GM19328 (cell line): ENCODE results near the gene KLHL22.
"Not testable (repeated sequence)": the region's sequence is repeated elsewhere in the genome, so short reads cannot be mapped to it uniquely, and the experiment has no call there.

Source experiments
- ATAC-seq: cut with Tn5 transposase; IDR thresholded peaks from one replicate; pipeline ENCODE4 v1.9.1; 2021; ENCODE audit warnings: mild to moderate bottlenecking, moderate library complexity; ENCODE audit not compliant: unreplicated experiment

Gene KLHL22

DNA sequence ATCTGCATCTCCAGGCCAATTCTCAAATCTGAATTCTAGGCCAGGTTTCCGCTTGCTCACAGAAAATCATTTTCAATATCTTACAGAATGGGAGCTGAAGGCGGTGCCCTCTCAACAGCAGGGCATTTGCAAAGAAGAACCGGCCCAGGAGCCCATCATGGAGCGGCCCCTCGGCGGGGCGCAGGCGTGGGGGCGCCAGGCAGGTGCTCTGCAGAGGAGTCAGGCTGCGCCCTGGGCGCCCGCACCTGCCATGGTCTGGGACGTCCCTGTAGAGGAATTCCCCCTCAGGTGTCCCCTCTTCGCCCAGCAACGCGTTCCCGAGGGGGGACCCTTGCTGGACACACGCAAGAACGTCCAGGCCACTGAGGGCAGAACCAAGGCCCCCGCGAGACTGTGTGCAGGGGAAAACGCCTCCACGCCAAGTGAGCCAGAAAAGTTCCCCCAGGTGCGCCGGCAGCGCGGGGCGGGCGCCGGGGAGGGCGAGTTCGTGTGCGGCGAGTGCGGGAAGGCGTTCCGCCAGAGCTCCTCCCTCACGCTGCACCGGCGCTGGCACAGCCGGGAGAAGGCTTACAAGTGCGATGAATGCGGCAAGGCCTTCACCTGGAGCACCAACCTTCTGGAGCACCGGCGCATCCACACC, 90.2 kb downstream of the KLHL22 start:
- no peak for ATAC-seq

DNA sequence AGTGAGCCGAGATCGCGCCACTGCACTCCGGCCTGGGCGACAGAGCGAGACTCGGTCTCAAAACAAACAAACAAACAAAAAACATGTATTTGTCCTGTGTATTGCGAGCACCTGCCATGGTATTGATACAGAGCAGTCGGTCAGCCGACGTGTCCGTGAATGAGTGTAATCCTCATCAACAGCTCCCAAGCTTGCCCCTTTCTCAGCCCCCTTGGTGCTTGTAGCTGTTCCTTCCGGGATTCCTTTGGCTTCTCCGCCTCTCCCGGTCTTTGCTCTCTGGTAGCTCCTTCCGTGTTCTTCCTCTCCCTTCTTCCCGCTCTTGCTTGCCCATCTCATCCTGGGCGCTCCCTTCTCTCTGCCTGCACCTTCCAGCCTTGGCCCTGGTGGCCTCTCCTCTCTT, 90.7 kb downstream of the KLHL22 start:
- ATAC-seq: no peak

DNA sequence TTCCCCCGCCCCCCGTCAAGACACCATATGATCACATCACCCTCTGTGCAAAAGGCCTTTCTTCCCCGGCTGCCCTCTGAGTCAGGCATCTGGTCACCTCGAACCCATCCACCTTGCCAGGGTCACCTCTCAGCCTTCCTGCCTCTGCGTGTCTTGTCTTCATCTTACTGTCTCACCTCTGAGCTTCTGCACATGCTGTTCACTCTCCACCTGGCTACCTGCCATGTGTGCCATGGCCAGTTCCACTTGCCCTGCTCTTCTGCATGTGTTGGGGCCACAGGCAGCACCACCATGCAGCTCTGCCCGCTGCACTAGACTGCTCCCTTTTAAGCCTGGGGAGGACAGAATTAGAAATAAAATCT, 91.8 kb downstream of the KLHL22 start:
- no peak for ATAC-seq

DNA sequence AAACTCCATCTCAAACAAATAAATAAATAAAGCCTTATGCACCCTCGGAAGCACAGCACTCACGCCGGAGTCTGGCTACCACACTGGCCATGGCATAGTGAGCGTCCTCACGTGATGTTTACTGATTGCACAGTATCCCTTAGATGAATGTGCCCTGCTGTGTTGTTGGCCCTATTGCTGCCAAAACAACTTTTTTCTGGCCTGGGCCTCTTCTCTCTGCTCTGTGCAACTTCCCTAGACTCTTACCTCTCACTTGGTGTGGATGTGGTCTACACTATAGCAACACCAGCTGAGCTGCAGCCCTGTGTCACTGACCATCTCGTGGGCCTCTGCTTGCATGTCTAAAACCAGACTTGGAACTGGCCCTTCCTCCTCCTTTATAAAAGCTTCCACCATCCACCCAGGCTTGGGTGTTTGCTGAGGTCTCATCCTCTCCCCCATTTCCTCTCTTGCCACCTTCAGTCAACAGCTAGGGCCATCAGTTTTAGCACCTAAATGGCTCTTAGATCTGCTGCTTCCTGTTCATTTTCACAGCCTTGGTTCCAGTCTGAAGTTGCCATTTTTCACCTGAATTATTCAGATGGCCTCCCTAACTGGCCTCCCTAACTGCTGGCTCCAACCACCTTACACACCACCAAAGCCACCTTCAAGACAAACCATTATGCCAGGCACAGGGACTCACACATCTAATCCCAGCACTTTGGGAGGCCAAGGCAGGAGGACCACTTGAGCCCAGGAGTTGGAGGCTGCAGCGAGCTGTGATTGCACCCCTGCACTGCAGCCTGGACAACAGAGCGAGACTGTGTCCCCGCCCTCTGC, 92.4 kb downstream of the KLHL22 start:
- ATAC-seq: no peak

DNA sequence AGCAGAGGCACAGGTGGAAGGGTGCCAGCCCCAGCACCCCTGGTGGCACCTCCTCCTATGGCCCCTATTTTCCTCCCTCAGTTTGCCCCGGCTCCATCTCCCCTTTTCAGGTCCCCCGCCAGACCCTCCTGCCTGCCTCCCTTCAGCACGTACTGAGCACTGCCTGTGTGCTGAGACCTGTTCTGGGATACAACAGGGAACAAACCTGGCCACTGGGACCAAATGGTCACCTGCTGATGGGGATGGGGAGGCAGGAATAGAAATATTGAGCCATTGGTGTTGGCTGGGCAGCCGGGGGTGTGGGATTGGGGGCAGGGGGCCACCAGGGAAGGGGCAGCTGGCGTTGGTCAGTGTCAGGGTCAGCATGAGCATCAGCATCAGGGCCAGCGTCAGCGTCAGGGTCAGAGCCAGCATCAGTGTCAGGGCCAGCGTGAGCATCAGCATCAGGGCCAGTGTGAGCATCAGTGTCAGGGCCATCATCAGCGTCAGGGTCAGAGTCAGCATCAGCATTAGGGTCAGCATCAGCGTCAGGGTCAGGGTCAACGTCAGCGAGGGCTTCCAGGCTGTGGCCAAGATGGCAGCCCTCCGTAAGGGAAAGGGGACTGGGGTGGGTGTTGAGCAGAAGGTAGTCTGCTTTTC, 94.1 kb downstream of the KLHL22 start:
- ATAC-seq: no peak

DNA sequence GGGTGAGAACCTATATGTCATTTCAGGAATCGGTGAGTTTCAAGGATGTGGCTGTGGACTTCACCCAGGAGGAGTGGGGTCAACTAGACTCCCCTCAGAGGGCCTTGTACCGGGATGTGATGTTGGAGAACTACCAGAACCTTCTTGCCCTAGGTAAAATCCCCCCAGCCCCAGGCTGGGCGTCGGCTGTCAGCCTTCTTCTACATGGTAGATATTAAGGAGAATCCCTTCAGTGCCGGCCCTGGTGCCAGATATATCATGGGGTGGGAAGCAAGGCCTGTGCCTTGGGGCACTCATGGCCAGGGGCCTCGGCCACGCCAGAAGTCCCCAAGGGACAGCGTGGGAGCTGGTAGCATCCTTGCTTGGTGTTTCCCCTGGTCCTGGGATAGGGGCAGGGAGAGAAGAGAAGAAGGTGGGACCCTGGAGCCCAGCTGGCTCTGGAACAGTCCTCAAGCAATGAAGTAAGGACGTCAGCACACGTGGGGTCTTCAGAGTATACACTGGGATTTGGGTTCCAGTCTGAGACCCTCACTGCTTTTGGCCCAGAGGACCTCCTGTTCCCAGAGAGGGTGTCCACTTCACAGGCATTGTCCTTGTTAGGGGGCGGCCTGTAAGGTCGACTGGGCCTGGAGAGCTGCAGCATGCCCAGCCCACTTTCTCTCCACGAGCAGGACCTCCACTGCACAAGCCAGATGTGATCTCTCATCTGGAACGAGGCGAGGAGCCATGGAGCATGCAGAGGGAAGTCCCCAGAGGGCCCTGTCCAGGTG, 94.8 kb downstream of the KLHL22 start:
- ATAC-seq: no peak

DNA sequence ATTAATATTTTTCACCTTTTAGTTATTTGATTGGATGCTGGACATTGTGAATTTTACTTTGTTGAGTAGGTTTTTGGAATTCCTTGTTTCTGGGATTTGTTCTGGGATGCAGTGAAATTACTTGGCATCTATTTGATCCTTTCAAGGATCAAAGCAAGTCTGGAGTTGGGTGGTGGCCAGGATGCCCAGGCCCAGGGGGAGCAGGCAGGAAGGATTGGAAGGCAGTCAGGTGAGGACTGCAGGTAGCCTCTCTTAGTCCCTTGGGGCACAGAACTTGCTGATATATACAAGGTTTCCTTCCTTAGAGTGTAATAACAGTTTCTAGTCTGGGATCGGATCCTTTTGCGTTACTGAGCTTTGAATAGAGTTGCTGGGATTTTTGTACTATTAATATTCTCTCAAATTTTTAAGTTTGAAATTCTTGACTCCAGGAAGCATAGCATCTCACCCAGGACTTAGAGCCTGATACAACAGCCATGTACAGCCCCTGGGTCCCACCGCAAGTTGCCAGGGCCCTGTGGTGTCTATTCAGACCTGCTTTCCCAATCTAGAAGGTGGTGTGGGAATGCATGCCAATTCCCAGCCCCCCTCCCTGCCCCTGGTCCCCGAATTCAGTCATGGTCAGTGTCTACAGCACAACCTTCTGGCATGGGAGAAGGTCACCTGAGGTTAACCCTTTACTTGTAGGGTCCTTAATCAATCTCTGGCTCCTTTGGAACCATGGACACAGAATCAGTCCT, 95.6 kb downstream of the KLHL22 start:
- ATAC-seq: no peak

DNA sequence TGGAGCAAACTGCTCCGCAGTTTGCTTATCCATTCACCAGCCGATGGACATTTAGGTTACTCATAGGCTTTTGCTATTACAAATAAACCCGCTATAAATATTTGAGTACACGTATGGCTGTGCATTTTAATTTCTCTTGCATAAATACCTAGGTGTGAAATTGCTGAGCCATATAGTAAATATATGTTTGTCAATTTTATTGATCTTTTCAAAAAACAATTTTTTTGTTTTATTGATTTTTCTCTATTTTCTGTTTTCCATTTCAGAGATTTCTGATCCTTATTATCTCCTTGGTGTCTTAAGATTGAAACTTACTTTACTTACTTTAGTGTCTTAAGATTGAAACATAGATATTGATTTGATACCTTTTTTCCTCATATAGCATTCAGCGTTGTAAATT, 97.2 kb downstream of the KLHL22 start:
- ATAC-seq: no peak

DNA sequence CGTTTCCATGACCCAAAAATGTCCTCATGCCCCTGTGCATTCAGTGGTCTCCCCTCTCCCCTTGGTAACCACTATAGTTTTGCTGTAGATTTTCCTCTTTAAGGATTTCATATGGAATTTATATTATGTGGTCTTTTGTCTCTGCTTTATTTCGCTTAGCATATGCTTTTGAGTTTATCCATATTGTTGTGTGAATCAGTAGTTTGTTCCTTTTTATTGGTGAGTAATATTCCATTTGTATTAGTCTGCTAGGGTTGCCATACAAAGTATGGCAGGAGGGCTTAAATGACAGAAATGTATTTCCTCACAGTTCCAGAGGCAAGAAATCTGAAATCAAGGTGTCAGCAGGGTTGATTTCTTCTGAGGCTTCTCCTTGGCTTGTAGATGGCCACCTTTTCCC, 98.1 kb downstream of the KLHL22 start:
- no peak for ATAC-seq

DNA sequence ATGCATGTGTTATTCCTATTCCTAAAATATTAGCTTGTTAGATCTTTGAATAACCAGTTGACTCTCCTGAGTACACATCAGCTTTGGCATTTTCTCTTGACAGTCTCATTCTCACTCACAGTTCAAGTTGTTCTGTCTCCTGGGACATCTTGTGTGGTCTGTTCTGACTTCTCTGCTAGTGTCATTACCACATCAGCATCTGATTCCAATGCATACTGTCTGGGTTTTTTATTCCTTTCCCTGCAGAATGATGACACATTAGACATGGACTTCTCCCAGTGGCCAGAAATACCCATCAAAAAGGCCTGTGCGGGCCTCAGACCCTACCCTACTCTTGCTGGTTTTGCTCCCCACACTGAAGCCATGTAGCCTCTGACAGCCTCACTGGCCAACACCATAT, 99.0 kb downstream of the KLHL22 start:
- no peak for ATAC-seq

DNA sequence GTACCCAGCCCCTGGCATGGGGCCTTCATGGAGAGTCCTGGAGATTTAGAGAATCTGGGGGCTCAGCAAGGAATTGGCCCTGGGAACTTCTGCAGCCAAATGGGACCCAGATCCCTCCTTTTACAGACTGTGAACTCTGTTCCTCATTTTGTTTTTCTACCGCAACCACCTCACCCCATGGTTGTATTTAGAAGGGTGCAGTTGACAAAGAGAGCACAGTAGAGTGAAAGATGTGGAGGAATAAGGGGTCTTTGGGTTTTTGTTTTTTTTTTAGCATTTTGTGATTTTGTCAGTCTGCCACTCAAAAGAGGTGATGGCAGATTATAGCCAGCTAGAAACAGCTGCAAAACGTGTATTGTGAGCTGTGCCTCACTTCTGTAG, 99.7 kb downstream of the KLHL22 start:
- ATAC-seq: no peak

DNA sequence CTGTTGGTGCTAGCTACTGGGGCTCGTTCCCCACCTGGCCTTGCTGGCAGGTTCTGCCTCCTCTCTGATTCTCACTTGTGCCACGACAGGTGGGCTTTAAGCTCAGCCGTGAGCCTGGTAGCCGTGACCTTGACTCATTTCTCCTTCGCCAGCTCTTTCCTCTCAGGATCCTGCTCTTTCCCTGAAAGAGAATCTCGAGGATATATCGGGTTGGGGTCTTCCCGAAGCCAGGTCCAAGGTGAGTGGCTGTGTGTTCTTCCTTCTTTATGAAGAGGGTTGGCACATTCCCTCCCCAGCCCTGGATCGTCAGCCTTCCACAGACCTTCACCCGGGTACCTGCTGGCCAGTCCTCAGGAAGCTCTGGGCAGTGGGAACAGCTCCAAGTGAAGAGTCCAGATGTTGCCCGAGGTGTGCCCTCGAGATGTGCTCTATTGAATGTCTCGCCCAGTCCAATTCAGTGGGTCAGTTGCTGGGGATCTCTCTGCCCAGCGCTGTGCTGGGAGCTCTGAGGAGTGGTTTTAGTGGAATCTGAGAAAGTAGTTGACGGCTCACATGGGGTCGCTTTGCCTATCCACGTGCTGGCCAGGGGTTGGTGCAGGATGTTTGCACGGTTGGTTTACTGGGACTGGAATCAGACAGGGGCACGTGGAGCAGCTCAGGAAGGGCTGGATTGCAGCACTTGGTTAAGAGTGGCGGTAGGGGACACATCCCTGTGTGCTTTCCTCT, 100.3 kb downstream of the KLHL22 start:
- ATAC-seq: no peak

DNA sequence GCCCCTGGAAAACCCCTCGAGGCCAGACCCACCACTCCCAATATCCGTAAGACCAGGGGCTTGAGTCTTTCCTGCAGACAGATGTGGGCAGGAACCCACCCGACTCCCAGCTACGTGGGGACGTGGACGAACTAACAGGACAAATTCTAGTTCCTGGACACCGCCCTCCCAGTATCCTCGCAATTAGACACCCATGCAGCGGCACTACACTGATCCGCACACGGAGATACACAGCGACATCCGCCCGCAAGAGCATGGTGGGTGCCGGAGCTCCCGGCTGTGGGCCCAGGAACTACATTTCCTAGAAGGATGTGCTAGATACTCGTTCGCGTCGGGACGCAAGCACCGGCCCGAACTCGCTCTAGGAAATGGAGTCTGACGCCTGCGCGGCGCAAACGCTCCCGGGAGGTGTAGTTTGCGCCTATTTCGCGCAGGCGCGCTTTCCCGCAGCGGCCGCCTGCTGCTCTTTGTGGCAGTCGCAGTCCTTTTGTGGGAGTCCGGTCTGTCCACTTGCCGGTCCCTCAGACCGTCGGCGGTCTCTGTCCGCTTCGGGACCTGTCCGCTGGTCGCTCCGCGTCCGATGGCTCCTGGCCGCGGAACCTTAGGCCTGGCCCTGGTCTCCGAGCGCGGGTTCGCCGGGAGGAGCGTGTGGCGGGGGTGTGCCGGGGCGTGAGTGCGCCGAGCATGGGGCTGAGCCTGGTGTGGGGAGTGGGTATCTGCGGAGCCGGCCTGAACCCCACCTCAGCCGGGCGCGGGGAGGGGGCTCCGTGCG, 101.7 kb downstream of the KLHL22 start, which contains the start of gene ZNF74:
TSS of gene ZNF74 (plus strand) at position 447 of the 772 bp plus-strand sequence. CDS start 478 bp downstream, outside the sequence.
- ATAC-seq: peak; percentile 65

DNA sequence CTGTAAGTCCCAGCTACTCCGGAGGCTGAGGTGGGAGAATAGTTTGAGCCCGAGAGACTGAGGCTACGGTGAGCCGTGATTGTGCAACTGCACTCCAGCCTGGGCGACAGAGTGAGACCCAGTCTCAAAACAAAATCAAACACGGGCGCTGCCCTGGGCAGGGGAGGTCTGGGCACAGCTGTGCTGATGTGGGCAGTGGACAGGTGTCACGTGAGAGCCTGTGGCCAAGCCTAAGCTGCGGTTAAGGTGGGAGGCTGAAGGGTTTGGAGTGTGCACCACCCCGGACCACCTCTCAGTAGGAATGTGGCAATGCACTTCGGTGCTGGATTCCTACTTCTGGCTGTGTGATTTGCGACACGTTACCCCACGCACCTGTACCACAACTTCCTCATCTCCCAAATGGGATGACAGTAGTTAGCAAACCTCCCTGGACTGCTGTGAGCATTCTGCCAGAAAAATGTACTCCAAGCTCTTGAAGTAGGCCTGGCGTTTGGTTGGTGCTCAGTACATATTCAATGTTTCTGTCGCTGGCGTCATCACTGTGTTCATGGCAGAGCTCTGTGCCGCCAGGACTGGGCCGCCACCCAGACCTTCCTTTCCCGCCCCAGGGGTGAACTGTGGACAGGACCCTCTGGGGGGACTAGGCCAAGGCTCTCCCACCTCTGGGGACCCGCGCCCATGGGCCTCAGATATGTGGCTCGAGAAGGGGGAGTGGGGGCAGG, 102.5 kb downstream of the KLHL22 start:
- ATAC-seq: no peak

DNA sequence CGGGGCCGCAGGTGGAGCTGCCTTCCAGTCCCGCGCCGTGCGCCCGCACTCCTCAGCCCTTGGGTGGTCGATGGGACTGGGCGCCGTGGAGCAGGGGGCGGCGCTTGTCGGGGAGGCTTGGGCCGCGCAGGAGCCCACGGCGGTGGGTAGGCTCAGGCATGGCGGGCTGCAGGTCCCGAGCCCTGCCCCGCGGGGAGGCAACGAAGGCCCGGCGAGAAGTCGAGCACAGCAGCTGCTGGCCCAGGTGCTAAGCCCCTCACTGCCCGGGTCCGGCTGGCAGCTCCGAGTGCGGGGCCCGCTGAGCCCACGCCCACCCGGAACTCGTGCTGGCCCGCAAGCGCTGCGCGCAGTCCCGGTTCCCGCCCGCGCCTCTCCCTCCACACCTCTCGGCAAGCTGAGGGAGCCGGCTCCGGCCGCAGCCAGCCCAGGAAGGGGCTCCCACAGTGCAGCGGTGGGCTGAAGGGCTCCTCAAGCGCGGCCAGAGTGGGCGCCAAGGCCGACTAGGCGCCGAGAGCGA, 103.2 kb downstream of the KLHL22 start:
- ATAC-seq: not testable (repeated sequence)
